ENCODE measurements around the gene ERICH3.

The ERICH3 gene

GRCh38 chr1:74673351-74674111 is at the start of gene ERICH3:
ERICH3 (minus strand) TSS chr1:74673792; CDS start chr1:74673519, 273 bp downstream.
- peak; percentile 59 for DNase-seq

GRCh38 chr1:74717626-74718025 is 44.0 kb upstream of the ERICH3 start:
- DNase-seq, result no peak

GRCh38 chr1:74716822-74717221 is 43.2 kb upstream of the ERICH3 start:
- no peak for DNase-seq

- no peak for DNase-seq
These were observed 42.2 kb upstream of the ERICH3 start for GRCh38 chr1:74715806-74716205.

GRCh38 chr1:74715236-74715502 is 41.6 kb upstream of the ERICH3 start:
- DNase-seq, result no peak

- DNase-seq, result no peak
These were observed 41.0 kb upstream of the ERICH3 start for GRCh38 chr1:74714429-74715235.

GRCh38 chr1:74713849-74714248 is 40.3 kb upstream of the ERICH3 start:
- no peak for DNase-seq

GRCh38 chr1:74712881-74713280 is 39.3 kb upstream of the ERICH3 start:
- no peak for DNase-seq

- DNase-seq, result no peak
These were observed 30.0 kb upstream of the ERICH3 start for GRCh38 chr1:74703386-74704182.

GRCh38 chr1:74699331-74699730 is 25.7 kb upstream of the ERICH3 start:
- DNase-seq, result no peak

GRCh38 chr1:74697832-74698231 is 24.2 kb upstream of the ERICH3 start:
- no peak for DNase-seq

GRCh38 chr1:74693473-74693872 is 19.9 kb upstream of the ERICH3 start:
- DNase-seq, result no peak

- DNase-seq, result no peak
These were observed 17.3 kb upstream of the ERICH3 start for GRCh38 chr1:74690909-74691308.

- DNase-seq, result no peak
These were observed 16.7 kb upstream of the ERICH3 start for GRCh38 chr1:74690364-74690696.

GRCh38 chr1:74689621-74690363 is 16.2 kb upstream of the ERICH3 start:
- DNase-seq, result peak; percentile 78

- DNase-seq, result peak; percentile 59
These were observed 13.3 kb upstream of the ERICH3 start for GRCh38 chr1:74686928-74687327.

- no peak for DNase-seq
These were observed 10.7 kb upstream of the ERICH3 start for GRCh38 chr1:74684301-74684700.

- no peak for DNase-seq
These were observed 10.1 kb upstream of the ERICH3 start for GRCh38 chr1:74683656-74684055.

GRCh38 chr1:74681851-74682250 is 8.3 kb upstream of the ERICH3 start:
- no peak for DNase-seq

- DNase-seq, result no peak
These were observed 7.9 kb upstream of the ERICH3 start for GRCh38 chr1:74681449-74681848.

- no peak for DNase-seq
These were observed 7.4 kb upstream of the ERICH3 start for GRCh38 chr1:74681001-74681400.

GRCh38 chr1:74679811-74680210 is 6.2 kb upstream of the ERICH3 start:
- no peak for DNase-seq

- DNase-seq, result no peak
These were observed 4.3 kb upstream of the ERICH3 start for GRCh38 chr1:74677926-74678325.

Data from NCI-H1694 treated with DMSO at 0.1 percent for 48 hours (cell line).